Measurements from ENCODE around the gene AGAP4.
"Not testable (repeated sequence)": the region's sequence is repeated elsewhere in the genome, so short reads cannot be mapped to it uniquely, and the experiment has no call there.

GRCh38 chr10:45820107-45820830, 27.0 kb downstream of the AGAP4 start:
- not testable (repeated sequence) for TF ChIP-seq CTCF (IDR thresholded peaks at IDR 0.05; ENCODE audit: low read depth, low read length, poor library complexity, severe bottlenecking); EZH2phosphoT487 (IDR thresholded peaks at IDR 0.05; ENCODE audit: borderline replicate concordance, low read length)
